Measurements from ENCODE around the gene MYT1. TPM values are rescaled to one million over a fixed set of nuclear protein-coding genes. Genes with fewer than 3 reads are reported as not detected.

Gene MYT1
- total RNA-seq, 1 donor from 2014 or later, result not detected

DNA sequence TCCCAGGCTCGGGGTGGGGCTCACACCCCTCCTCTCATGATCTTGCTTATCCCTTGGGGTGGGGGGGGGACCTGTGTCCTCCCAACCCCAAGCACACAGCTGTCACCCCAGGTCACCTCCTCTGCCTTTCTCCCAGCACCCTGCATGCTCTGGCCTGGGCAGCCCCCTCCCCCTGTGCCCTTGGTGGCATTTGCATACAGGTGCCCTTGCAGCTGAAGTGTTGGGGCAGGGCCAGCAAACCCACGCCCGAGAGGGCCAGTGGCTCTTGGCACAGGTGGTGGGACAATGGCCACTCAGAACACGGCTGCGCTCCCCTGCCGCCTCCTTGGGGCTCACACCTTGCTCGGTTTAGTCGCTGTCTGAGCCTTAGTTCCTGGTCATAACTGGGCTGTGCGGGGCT, 11.3 kb upstream of the MYT1 start:
- no peak for DNase-seq (ENCODE audit: low spot score in 2 of 2)
- TF ChIP-seq CTCF (IDR thresholded peaks at IDR 0.05), result no peak
- Histone ChIP-seq H3K27ac (no peak overlapping the region), H3K36me3 (no peaks in the 10 kb centered on the region), H3K9me3 (no peaks in the 10 kb centered on the region), H3K4me1 (no peaks in the 10 kb centered on the region), H3K27me3 (no peaks in the 10 kb centered on the region), H3K4me3 (no peak overlapping the region)
- intact Hi-C loops (cut with DNase I), result no loop called here

- DNase-seq (ENCODE audit: low spot score in 2 of 2), result no peak
Measured at GRCh38 chr20:64153410-64153809, 10.8 kb upstream of the MYT1 start.

GRCh38 chr20:64153861-64154589, 10.2 kb upstream of the MYT1 start:
- Histone ChIP-seq H3K27me3 (no peaks in the 10 kb centered on the region), H3K36me3 (no peaks in the 10 kb centered on the region), H3K4me3 (no peak overlapping the region), H3K4me1 (no peaks in the 10 kb centered on the region), H3K9me3 (no peaks in the 10 kb centered on the region), H3K27ac (no peak overlapping the region)
- TF ChIP-seq CTCF (IDR thresholded peaks at IDR 0.05), result no peak
- intact Hi-C loops (cut with DNase I), result no loop called here
- DNase-seq (ENCODE audit: low spot score in 2 of 2), result no peak

More at GRCh38 chr20:64153410-64153809, 10.8 kb upstream of the MYT1 start:
- H3K27me3 ChIP-seq, result no peaks in the 10 kb centered on the region
- H3K9me3 ChIP-seq, result no peaks in the 10 kb centered on the region
- H3K27ac ChIP-seq, result no peak overlapping the region
- no peaks in the 10 kb centered on the region for H3K36me3 ChIP-seq
- TF ChIP-seq CTCF (IDR thresholded peaks at IDR 0.05), result no peak
- intact Hi-C loops (cut with DNase I), result no loop called here
- no peaks in the 10 kb centered on the region for H3K4me1 ChIP-seq
- H3K4me3 ChIP-seq, result no peak overlapping the region

- DNase-seq (ENCODE audit: low spot score in 2 of 2), result no peak
- Histone ChIP-seq H3K36me3 (no peaks in the 10 kb centered on the region), H3K27me3 (no peaks in the 10 kb centered on the region), H3K27ac (no peak overlapping the region), H3K9me3 (no peaks in the 10 kb centered on the region), H3K4me3 (no peak overlapping the region), H3K4me1 (no peaks in the 10 kb centered on the region)
- intact Hi-C loops (cut with DNase I), result no loop called here
- no peak for TF ChIP-seq CTCF (IDR thresholded peaks at IDR 0.05)
Measured at GRCh38 chr20:64154590-64155257, 9.5 kb upstream of the MYT1 start.

GRCh38 chr20:64155258-64156135, 8.8 kb upstream of the MYT1 start:
- no peak for DNase-seq (ENCODE audit: low spot score in 2 of 2)
- Histone ChIP-seq H3K27me3 (no peaks in the 10 kb centered on the region), H3K36me3 (no peaks in the 10 kb centered on the region), H3K27ac (no peak overlapping the region), H3K4me3 (no peak overlapping the region), H3K9me3 (no peaks in the 10 kb centered on the region), H3K4me1 (no peaks in the 10 kb centered on the region)
- intact Hi-C loops (cut with DNase I), result no loop called here
- TF ChIP-seq CTCF (IDR thresholded peaks at IDR 0.05), result no peak

All from ascending aorta (tissue), 2 donors.